C1 segment of cervical spinal cord (tissue), 14 donors: ENCODE results near the gene TRIM49D1.
"Not testable (repeated sequence)": the region's sequence is repeated elsewhere in the genome, so short reads cannot be mapped to it uniquely, and the experiment has no call there.

Experiments
- DNase-seq, 14 donors: peaks; one replicate each; lab custom pipeline; 2025; lab: John Stamatoyannopoulos, UW

Gene TRIM49D1, protein sequence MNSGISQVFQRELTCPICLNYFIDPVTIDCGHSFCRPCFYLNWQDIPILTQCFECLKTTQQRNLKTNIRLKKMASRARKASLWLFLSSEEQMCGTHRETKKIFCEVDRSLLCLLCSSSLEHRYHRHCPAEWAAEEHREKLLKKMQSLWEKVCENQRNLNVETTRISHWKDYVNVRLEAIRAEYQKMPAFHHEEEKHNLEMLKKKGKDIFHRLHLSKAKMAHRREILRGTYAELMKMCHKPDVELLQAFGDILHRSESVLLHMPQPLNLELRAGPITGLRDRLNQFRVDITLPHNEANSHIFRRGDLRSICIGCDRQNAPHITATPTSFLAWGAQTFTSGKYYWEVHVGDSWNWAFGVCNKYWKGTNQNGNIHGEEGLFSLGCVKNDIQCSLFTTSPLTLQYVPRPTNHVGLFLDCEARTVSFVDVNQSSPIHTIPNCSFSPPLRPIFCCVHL

DNA sequence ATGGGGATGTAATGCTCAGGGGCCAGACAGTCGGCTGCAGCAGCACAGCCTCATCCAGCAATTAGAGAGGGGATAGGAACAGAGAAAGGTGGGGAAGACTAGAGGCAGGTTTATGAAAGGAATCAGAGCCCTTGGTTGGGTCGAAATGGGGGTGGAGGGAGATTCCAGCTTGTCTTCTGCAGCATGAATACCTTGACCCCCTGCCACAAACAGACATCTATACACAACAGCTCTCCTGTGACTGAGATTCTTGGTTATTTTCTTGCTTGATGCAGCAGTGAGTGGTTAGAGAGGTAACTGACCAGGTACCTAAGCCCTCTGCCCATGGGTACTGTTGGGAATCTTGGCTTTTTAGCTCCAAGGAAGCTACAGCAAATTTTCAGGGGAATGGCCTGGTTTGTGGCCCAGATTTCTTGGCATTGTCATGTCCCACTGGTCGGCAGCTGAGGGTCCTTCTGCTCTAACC is at the start of gene TRIM49D1:
Gene TRIM49D1 (minus strand): TSS at position 51 of the 466 bp plus-strand sequence. CDS start 4,535 bp downstream, outside the sequence.
- no peak for DNase-seq

DNA sequence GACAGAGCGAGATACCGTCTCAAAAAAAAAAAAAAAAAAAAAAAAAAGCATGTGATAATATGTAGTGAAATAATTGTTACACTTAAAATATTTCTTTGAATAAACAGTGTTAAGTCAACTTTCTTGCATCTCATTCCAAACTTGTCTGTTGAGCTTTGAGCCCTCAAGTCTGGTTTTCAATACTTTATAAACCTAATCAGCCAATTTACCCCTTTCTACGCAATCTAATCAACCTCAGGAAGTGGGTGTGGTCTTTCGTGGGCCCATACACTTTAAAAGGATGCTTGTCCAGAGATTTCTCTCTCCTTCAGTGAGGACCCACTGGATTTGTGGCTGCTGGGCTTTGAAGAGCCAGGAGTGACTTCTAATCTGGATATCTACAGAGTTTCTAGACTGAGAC is 43.7 kb upstream of the TRIM49D1 start, which contains the start of gene TRIM64:
Gene TRIM64 (plus strand): TSS at position 301 of the 400 bp plus-strand sequence. CDS start 2,467 bp downstream, outside the sequence.
- DNase-seq = not testable (repeated sequence)

DNA sequence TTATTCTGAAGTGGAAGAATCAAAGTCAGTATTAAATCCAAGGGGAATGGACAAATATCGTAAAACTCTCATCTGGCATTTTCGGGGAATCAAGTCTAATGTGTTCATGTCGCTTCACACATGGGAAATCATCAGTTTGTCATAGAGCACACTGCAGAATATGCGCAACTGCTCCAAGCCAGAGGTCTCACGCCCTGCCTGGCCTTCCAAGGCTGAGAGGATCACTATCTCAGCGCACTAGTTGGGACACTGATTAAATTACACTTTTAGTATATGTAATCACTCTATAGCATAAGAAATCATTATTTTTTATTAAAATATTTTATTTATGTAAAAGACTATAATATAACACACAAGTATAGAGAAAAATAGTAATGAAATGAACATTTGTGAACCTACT is 38.8 kb upstream of the TRIM49D1 start:
- DNase-seq = not testable (repeated sequence)

DNA sequence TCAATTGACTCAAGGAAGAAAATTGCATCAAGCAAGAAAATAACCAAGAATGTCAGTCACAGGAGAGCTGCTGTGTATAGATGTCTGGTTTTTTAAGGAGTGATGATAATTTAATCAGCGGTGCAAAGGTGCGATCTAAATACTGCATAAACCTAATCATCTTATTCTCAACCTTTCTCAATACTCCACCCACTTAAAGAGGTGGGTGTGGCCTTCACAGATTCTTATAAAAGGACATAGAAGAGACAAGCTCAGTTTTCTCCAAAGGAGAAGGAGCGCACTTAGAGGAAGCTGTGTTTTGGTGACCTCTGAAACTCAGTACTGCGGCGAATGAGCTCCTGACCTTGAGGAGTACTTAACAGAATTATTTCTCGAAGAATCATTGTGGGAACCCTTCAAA is 1.7 kb upstream of the TRIM49D1 start, which contains the start of gene TRIM49D2:
Gene TRIM49D2 (plus strand): TSS at position 301 of the 400 bp plus-strand sequence. CDS start 2,698 bp downstream, outside the sequence.
- not testable (repeated sequence) for DNase-seq

DNA sequence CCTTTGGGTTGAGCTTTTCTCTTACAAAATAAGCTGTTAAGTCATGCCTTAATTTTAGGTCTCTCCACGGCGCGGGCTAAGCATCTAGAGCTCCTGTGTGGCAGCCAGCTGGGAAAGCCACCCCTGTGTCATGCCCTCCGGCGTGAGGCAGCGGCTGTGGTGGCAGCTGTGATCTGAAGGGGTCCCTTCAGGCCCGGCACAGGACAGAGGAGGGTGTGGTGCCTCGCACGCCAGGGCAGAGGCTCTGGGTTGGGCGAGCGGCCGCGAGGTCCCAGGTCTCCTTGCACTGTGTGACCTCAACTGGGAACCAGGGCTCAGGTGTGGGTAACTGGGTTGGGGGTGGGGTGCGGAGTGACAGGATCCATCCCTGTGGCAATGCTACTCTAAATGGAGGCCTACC is 21.2 kb downstream of the TRIM49D1 start:
- not testable (repeated sequence) for DNase-seq

DNA sequence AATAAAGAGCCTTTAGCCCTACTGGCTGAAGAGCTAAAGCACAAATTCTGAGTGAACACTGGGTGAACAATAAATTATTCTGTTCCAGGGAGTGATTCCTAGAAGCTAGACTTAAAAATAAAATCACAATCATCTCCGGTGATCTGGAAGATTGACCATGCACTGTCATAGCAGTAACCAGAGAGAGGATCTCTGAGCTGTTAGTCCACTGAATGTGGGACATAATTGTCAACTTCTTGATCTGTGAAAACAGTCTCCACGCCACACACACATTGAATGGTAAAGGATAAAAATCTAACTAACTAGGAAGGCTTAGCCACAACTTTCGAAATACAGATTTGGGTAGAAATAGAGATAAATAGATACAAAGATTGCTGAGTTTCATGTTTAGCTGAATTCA is 28.8 kb downstream of the TRIM49D1 start:
- DNase-seq = not testable (repeated sequence)

DNA sequence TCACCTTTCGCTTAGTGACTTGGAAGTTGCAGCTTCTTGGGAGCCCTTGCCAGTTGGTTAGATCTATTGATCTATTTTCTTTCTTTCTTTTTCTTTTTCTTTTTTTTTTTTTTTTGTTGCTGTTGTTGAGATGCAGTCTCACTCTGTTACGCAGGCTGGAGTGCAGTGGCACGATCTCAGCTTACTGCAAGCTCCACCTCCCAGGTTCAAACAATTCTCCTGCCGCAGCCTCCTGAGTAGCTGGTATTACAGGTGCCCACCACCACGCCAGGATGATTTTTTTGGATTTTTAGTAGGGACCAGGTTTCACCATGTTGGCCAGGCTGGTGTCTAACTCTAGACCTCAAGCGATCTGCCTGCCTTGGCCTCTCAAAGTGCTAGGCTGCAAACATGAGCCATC is 44.5 kb downstream of the TRIM49D1 start:
- DNase-seq = not testable (repeated sequence)

DNA sequence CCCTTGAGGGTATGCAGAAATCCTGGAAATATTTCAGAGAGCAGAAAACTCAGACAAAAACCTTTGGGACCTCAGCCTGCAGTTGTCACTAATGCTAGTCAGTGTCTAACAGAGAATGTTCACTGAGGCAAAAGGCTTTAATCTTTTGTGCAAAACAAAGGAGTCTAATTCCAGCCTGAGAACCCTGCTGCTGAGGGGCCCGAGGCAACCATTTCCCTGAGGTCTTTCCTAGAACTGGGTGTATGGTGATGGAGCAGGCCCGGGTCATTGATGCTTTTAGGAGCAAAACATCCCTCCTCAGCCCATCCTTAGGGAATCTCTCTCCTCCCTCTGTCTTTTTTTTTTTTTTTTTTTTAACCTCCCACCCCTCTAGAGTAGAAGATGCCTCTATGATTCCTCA is 49.5 kb downstream of the TRIM49D1 start:
- DNase-seq = not testable (repeated sequence)

DNA sequence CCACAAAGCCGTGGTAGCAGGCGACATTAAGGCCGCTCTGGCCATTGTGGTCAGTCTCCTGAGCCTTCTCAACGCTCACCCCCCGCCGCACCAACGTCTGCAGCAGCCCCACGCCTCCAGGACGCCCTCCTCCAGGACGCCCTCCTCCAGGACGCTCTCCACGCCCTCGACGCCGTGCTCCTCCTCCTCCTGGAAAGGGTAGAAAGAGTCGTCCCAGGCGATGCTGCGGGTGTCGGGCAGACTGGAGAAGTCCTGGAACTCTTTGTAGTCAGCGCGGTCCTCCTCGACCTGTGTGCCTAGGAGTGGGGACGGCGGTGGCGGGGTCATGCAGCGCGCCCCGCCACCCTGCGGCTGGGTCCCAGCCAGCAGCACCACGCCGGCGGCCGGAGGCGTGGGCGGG is 56.8 kb downstream of the TRIM49D1 start:
- not testable (repeated sequence) for DNase-seq

DNA sequence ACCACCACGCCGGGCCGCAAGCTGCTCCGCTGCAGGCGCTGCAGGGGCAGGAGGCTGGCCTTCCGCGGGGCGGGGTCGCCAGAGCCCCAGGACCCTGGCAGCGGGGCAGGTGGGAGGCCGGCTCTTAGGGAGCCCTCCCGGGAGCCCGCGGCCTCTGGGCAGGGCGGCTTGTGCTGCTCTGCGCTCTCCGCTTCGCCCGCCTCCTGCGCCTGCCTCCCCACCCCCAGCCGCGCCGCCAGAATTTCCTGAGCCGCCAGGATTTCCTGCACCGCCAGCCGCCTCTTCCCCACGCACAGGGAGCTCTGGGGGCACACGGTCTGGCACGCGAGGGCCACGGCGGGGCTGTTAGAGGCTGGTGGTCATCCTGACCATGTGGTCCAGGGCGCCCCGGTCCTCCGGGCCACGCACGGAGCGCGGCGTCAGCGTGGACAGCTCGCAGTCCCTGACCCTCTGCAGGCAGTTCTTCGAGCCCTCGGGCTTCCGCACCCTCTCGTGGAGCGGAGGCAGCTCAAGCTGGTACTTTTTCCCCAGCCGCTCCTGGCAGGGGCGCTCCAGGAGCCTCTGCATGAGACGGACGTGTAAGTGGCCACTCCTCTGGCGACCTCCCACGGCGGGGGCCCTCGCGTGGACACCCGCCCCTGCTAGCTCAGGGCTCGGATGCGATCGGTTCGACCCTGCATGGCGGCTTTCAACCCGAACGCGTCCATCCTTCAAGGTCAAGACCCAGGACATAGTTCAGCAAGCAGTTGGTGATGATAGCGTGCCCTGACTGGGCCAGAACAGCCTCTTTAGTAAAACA is 57.9 kb downstream of the TRIM49D1 start:
- DNase-seq = not testable (repeated sequence)
